Activated naive CD4-positive, alpha-beta T cell treated with anti-CD3 and anti-CD28 coated beads, Interleukin-2, amount 50 U/mL, for 24 hours (primary cell): ENCODE measurements around the gene NT5DC3.

Experiments used
- H3K27ac Mint-ChIP-seq: one replicate; pipeline ENCODE4 v1.8.0; 2021; ENCODE audit warnings: mild to moderate bottlenecking, mixed read lengths
- H3K27me3 Mint-ChIP-seq: one replicate; pipeline ENCODE4 v1.8.0; 2021; ENCODE audit warnings: mixed read lengths
- H3K36me3 Mint-ChIP-seq: one replicate; pipeline ENCODE4 v1.8.0; 2021; ENCODE audit warnings: mixed read lengths
- H3K4me1 Mint-ChIP-seq: one replicate; pipeline ENCODE4 v1.8.0; 2021; ENCODE audit warnings: mixed read lengths
- H3K4me3 Mint-ChIP-seq: one replicate; pipeline ENCODE4 v1.8.0; 2021; ENCODE audit warnings: mild to moderate bottlenecking, mixed read lengths
- H3K9me3 Mint-ChIP-seq: one replicate; pipeline ENCODE4 v1.8.0; 2021; ENCODE audit warnings: mixed read lengths

Gene NT5DC3

DNA sequence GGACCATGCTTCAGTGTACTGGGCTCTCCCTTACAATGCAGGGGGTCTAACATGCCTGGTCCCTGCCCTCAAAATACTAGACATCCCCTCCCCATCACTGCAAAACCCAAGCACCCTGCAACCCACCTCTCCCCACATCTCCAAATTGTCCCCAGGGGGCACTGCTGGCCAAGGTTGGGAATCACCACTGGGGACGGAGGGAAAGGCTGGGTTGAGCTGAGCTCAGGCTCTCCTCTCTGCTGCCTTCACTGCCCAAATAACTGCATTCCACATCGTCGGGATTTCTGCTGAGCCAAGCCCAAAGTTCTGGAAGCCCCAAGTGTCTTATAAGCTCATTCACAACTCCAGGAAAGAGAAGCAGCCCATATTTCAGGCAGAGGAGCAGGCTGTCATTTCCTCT lies 69.6 kb downstream of the NT5DC3 start:
- Mint-ChIP-seq H3K4me1 (no peaks in the 10 kb centered on the region), H3K27me3 (no peaks in the 10 kb centered on the region), H3K9me3 (no peaks in the 10 kb centered on the region), H3K27ac (no peak overlapping the region), H3K36me3 (peaks cover 9% of the 10 kb centered on the region), H3K4me3 (no peak overlapping the region)

DNA sequence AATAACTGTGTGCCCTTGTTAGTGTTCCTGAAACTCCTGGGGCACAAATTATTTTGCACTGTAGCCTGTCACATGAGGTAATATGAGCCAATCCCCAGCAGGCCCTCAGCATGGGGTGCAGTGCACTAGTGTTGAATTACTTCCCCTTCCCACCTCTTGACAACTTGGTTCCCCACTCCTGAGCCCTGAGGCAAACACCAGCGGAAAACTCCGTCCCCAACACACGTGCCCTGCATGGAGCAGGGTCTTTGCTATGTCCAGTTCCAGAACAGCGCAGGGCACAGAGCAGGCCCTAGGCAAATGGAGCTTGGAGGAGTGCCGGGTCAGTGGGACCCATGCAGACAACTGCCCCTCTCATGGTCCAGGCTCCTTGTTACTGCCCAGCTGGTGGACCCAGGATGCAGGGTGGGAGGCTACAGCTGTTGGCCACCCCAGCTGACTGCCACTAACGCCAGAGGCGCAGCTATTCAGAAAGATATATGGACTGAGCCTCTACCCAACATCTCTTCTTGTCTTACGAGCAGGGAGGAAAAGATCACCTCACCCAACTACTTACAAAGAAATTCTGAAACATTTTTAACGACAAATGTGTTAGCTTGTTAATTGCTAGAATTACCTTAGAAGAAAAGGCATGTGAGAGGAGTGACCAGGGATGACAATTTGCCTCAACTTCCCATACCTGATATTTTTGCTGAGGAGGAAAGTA lies 71.6 kb downstream of the NT5DC3 start:
- Mint-ChIP-seq H3K4me1 (no peaks in the 10 kb centered on the region), H3K36me3 (peaks cover 10% of the 10 kb centered on the region), H3K27me3 (no peaks in the 10 kb centered on the region), H3K9me3 (no peaks in the 10 kb centered on the region), H3K4me3 (no peak overlapping the region), H3K27ac (no peak overlapping the region)

DNA sequence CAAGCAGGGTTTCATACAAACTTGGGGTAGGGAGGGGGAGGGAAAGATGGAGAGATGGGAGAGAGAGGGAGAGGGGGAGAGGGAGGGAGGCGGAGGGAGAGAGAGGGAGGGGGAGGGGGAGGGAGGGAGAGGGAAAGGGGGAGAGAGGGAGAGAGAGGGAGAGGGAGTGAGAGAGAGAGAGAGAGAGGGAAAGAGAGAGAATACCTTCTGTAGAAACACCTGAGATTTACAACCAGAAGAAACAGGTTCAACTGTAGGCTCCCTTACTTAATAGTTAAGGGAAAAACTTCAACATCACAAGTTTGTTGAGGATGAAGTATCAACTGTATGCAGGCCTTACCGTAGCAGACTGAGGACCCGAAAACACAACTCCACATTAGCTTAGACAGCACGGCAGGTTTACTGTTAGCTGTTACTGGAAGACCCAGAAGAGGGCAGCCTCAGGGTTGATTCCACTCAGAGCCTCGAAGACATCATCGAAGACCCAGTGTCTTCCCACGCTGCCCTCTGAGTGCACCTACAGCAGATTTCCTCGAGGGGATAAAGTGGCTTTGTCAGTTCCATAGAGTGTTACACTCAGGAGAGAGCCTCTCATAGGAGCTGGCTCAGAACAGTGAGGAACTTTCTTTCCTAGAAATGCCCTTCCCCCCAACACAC lies 72.4 kb downstream of the NT5DC3 start:
- Mint-ChIP-seq H3K27ac (no peak overlapping the region), H3K27me3 (no peaks in the 10 kb centered on the region), H3K36me3 (peaks cover 10% of the 10 kb centered on the region), H3K4me3 (no peak overlapping the region), H3K4me1 (no peaks in the 10 kb centered on the region), H3K9me3 (no peaks in the 10 kb centered on the region)

DNA sequence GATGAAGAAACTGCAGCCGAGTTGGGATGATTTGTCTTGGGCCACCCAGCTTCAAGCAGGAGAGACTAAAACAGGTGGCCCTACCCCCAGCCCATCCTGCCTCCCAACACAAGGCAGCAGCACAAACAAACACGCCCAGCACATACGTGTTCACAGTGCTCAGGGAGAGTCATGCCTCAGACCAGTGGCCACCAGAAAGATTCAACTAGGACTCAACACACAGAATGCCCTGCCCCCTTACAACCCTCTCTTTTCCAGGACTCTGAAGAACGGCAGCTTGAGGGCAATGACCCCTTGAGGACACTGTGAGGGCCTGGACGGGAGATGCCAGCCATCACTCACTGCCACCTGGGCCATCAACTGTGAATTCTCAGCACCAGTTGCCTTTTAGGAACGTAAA lies 75.0 kb downstream of the NT5DC3 start:
- Mint-ChIP-seq H3K9me3 (no peaks in the 10 kb centered on the region), H3K4me3 (no peak overlapping the region), H3K4me1 (no peaks in the 10 kb centered on the region), H3K27ac (no peak overlapping the region), H3K27me3 (no peaks in the 10 kb centered on the region), H3K36me3 (peaks cover 9% of the 10 kb centered on the region)

DNA sequence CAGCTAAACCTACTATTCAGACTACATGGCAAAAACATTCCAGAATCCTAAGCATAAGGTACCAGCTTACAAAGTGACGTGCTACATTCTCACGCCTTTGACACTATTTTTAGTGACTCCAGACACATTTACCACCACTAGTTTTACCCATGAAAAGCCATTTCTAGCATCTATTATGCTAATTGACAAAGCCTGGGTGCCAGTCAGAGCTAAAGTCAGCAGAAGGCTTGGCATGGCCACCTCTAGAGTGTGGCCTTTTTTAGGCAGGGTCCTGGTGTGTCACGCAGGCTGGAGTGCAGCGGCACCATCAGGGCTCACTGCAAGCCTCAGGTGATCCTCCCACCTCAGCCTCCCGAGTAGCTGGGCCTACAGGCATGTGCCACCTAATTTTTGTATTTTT lies 75.7 kb downstream of the NT5DC3 start:
- H3K4me3 Mint-ChIP-seq = no peak overlapping the region

DNA sequence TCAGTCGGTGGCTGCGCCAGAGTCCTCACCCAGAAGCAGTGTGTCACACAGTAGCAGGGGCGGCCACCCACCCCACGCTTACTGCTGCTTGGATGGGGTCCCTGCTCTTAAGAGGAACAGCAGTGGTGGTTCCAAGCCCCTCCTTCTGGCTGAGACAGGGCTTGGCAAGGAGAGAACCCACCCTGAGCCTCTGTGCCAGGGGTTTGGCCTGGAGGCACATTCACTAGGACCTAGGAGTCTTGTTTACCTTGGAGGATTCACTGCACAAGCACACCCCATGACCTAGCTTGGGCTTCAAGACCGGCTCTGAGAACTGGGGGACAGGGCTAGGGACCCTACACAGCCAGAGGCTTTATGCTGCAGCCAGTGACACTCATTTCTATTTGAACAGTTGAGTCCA lies 78.6 kb downstream of the NT5DC3 start:
- H3K9me3 Mint-ChIP-seq = no peaks in the 10 kb centered on the region

More for the DNA sequence above, 75.7 kb downstream of the NT5DC3 start:
- H3K27me3 Mint-ChIP-seq = no peaks in the 10 kb centered on the region
- H3K4me1 Mint-ChIP-seq = no peaks in the 10 kb centered on the region
- peaks cover 9% of the 10 kb centered on the region for H3K36me3 Mint-ChIP-seq
- H3K27ac Mint-ChIP-seq = no peak overlapping the region
- H3K9me3 Mint-ChIP-seq = no peaks in the 10 kb centered on the region

DNA sequence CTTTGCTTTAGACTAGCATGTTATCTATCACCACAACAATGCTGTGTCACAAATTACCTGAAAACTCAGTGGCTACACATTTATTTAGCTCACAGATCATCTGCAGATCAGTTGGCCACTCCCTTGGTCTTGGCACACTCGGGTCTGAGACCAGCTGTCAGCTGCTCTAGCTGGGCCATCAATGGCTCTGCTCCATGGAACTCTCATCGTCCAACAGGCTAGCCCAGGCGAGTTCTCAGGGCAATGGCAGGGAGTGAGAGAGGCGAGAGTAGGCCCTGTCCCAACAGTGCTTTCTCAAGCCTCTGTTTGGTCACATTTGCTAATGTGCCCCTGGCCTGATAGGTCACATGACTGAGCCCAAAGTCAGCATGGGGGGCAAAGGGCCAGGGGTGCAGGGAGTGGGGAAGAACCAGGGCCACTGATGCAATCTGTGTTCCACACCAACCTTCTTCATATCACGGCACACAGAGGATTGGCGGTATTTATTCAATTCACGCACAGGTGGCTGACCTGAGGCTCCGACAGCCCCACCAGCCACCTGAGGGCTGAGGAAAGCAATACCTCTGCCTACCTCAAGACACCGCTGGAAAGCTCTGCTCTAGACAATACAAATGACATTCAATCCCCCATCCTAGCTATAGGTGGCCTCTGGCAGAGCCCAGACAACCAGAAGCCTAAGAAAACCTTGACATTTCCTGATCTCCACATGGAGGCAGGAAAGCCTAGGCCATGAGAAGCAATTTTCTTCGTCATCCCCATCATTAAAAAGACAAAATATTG lies 82.5 kb downstream of the NT5DC3 start:
- Mint-ChIP-seq H3K4me3 (no peak overlapping the region), H3K9me3 (no peaks in the 10 kb centered on the region), H3K27ac (no peak overlapping the region), H3K36me3 (peaks cover 3% of the 10 kb centered on the region), H3K27me3 (no peaks in the 10 kb centered on the region), H3K4me1 (no peaks in the 10 kb centered on the region)

More for the DNA sequence above, 78.6 kb downstream of the NT5DC3 start:
- Mint-ChIP-seq H3K36me3 (peaks cover 9% of the 10 kb centered on the region), H3K27ac (no peak overlapping the region), H3K4me3 (no peak overlapping the region), H3K4me1 (no peaks in the 10 kb centered on the region), H3K27me3 (no peaks in the 10 kb centered on the region)

DNA sequence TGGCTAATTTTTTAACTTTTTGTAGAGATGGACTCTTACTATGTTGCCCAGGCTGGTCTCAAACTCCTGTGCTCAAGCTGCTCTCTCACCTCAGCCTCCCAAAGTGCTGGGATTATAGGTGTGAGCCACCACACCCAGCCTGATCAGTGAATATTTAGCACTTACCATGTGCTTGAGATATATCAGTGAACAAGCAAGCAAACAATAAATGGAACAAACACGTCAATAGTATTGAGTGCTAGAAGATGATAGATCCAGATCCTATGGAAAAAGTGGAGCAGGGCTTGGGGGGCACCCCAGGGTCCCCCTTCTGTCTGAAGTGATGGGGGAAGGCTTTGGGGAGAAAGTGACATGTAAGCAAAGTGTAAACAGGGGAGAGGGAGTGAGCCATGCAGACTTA lies 83.8 kb downstream of the NT5DC3 start:
- H3K4me1 Mint-ChIP-seq = no peaks in the 10 kb centered on the region
- no peak overlapping the region for H3K4me3 Mint-ChIP-seq

DNA sequence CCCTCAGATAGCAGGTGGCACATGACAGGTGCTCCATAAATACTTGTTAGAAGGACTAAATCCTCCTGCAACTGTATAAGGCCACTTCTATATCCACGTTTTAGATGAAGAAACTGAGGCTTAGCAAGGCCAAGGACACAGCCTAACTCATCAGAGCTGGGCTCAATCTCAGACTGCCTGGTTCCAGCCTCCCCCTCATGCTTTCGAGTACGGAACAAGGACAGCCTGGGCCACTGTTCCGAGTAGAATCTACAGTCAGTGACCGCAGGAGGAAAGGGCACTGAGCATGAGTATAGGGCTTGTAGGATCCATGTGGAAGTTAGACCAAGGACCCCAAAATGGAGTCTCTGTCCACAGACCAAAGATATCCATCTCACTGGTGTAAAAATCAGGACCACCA lies 84.6 kb downstream of the NT5DC3 start:
- no peaks in the 10 kb centered on the region for H3K27me3 Mint-ChIP-seq
- H3K4me1 Mint-ChIP-seq = no peaks in the 10 kb centered on the region

More for the DNA sequence above, 83.8 kb downstream of the NT5DC3 start:
- no peaks in the 10 kb centered on the region for H3K36me3 Mint-ChIP-seq
- H3K27ac Mint-ChIP-seq = no peak overlapping the region
- no peaks in the 10 kb centered on the region for H3K27me3 Mint-ChIP-seq
- H3K9me3 Mint-ChIP-seq = no peaks in the 10 kb centered on the region

DNA sequence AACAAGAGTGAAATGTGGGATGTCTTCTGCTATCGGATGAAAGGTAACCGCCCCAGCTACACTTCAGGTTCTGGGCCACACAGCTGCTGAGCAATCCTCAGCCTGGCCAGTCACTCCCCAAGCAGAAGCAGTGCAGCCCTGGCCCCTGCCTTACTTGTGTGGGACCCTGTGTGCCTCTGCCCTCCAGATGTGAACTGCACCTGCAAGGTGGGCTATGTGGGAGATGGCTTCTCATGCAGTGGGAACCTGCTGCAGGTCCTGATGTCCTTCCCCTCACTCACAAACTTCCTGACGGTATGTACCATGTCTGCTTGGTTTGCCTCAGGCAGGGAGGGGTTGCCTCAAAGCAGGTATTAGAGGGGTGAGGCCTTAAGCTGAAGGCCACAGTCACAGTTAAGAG lies 85.6 kb downstream of the NT5DC3 start:
- no peaks in the 10 kb centered on the region for H3K9me3 Mint-ChIP-seq
- H3K27ac Mint-ChIP-seq = no peak overlapping the region
- H3K36me3 Mint-ChIP-seq = no peaks in the 10 kb centered on the region
- no peaks in the 10 kb centered on the region for H3K27me3 Mint-ChIP-seq
- H3K4me3 Mint-ChIP-seq = no peak overlapping the region
- H3K4me1 Mint-ChIP-seq = no peaks in the 10 kb centered on the region

More for the DNA sequence above, 84.6 kb downstream of the NT5DC3 start:
- H3K27ac Mint-ChIP-seq = no peak overlapping the region
- H3K4me3 Mint-ChIP-seq = no peak overlapping the region
- H3K36me3 Mint-ChIP-seq = no peaks in the 10 kb centered on the region
- no peaks in the 10 kb centered on the region for H3K9me3 Mint-ChIP-seq

DNA sequence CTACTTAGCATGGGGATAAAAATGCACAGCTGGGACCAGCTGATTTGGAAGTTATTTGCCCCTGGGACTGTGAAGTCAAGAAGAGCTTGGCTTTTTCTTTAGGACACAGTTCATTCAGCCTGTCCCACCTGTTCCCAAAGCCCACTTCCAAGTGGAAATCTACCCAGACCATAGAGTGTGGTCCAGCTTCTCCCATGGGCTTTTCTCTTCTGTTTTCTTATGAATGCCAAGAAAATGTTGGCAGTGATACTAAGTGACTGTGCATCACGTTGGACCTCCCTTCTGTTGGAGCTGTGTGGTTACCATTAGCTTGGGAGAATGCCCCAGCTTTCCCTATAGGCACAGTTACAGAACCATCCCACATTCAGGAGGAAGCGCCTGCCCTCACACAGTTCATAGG lies 89.4 kb downstream of the NT5DC3 start:
- H3K4me3 Mint-ChIP-seq = no peak overlapping the region
- no peak overlapping the region for H3K27ac Mint-ChIP-seq
- H3K9me3 Mint-ChIP-seq = no peaks in the 10 kb centered on the region
- H3K4me1 Mint-ChIP-seq = no peaks in the 10 kb centered on the region
- H3K27me3 Mint-ChIP-seq = peaks cover 2% of the 10 kb centered on the region
- H3K36me3 Mint-ChIP-seq = no peaks in the 10 kb centered on the region

DNA sequence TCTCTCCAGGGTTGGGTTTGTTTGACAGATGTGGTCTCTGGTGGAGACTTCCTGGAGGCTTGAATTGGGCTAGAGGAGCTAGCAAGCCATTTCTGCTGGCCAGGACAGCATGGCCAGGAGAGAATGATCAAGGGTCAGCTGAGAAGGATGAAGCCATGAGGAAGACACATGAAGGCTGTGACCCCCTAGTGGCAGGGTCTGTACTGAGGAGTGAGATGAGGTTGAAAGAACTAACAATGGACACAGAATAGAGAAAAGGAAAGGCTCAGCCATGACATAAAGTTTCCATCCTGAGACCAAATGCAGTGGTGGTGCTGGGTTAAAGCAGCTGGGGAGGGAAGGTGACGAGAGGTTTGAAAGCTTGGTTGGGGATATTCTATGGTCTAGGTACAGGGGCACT lies 89.9 kb downstream of the NT5DC3 start:
- Mint-ChIP-seq H3K9me3 (no peaks in the 10 kb centered on the region), H3K27me3 (peaks cover 2% of the 10 kb centered on the region), H3K27ac (no peak overlapping the region), H3K4me3 (no peak overlapping the region), H3K4me1 (no peaks in the 10 kb centered on the region), H3K36me3 (no peaks in the 10 kb centered on the region)

DNA sequence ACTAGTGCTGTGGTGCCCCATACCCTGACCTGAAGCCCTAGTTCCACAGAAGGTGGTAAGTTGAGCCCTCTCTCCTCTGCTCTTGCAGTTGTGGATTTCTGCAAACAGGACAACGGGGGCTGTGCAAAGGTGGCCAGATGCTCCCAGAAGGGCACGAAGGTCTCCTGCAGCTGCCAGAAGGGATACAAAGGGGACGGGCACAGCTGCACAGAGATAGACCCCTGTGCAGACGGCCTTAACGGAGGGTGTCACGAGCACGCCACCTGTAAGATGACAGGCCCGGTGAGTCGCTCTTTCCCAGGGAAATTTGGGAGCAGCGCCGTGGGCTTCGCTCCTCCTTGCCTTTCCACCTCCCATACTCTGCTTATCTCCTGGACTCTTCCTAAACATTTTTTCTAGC lies 92.2 kb downstream of the NT5DC3 start:
- no peaks in the 10 kb centered on the region for H3K36me3 Mint-ChIP-seq
- H3K27me3 Mint-ChIP-seq = peaks cover 2% of the 10 kb centered on the region
- no peak overlapping the region for H3K27ac Mint-ChIP-seq
- no peak overlapping the region for H3K4me3 Mint-ChIP-seq
- no peaks in the 10 kb centered on the region for H3K4me1 Mint-ChIP-seq
- no peaks in the 10 kb centered on the region for H3K9me3 Mint-ChIP-seq

DNA sequence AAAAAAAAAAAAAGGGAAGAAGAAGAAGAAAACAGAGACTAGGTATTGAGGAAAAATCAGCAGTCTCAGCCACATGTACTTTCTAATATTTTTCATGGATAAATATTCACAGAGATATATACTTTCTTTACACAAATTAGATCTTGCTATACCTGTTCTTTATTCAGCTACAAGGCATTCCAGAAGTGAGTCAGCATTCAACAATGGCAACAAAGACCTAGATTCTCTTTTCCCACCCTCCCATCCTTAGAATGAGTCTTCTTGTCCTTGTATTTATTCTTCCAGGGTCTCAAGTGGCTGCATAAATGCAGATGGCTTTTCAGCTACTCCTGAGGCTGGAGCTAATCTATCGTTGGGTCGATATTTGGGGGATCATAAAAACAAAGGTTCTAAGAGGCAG lies 93.0 kb downstream of the NT5DC3 start:
- no peaks in the 10 kb centered on the region for H3K36me3 Mint-ChIP-seq
- H3K4me1 Mint-ChIP-seq = no peaks in the 10 kb centered on the region
- H3K9me3 Mint-ChIP-seq = no peaks in the 10 kb centered on the region
- no peak overlapping the region for H3K4me3 Mint-ChIP-seq
- H3K27me3 Mint-ChIP-seq = peaks cover 2% of the 10 kb centered on the region
- no peak overlapping the region for H3K27ac Mint-ChIP-seq

DNA sequence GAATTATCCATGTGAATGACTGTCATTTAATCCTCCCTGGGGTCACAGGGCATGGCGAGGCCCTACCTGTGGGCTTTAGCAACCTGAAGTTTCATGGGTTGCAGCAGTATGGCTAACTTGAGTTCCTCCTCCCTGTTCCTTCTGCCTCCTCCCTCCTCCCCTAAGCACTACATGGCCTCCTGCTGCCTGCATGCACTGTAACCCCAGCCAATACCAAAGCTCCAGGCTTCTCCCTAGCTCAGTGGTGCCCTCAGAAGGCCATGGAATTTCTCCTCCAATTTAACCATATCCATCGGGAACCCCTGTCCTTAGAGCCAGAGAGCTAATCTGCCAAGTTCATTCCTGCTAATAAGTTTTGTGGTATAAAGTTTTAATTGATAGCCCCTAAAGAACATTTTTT lies 95.1 kb downstream of the NT5DC3 start:
- Mint-ChIP-seq H3K36me3 (no peaks in the 10 kb centered on the region), H3K4me1 (no peaks in the 10 kb centered on the region), H3K27ac (no peak overlapping the region), H3K4me3 (no peak overlapping the region), H3K27me3 (peaks cover 2% of the 10 kb centered on the region), H3K9me3 (no peaks in the 10 kb centered on the region)

DNA sequence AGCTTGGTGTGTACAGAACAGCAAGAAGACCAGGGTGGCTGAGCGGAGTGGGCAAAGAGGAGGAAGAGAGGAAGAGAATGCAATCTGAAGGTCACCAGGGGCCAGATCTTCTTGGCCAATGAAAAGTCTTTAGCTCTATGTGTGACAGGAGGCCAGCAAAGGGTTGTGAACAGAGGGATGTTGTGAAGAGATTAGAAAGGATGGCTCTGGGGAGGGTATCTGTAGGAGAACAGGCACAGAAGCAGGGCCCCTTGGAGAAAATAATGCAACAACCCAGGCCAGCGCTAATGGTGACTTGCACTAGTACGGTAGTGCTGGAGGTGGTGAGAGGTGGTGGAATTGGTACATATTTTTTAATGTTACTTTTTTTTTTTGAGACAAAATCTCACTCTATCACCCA lies 97.2 kb downstream of the NT5DC3 start:
- H3K4me3 Mint-ChIP-seq = no peak overlapping the region
- no peaks in the 10 kb centered on the region for H3K27me3 Mint-ChIP-seq
- no peaks in the 10 kb centered on the region for H3K36me3 Mint-ChIP-seq
- H3K4me1 Mint-ChIP-seq = no peaks in the 10 kb centered on the region
- H3K9me3 Mint-ChIP-seq = no peaks in the 10 kb centered on the region
- H3K27ac Mint-ChIP-seq = no peak overlapping the region
